ENCODE results near the gene ARSB. TPM values are rescaled to one million over a fixed set of nuclear protein-coding genes. Genes with fewer than 3 reads are reported as not detected.

Gene ARSB
- total RNA-seq, 1 experiment from 2014 or later, result 18.1 TPM

DNA sequence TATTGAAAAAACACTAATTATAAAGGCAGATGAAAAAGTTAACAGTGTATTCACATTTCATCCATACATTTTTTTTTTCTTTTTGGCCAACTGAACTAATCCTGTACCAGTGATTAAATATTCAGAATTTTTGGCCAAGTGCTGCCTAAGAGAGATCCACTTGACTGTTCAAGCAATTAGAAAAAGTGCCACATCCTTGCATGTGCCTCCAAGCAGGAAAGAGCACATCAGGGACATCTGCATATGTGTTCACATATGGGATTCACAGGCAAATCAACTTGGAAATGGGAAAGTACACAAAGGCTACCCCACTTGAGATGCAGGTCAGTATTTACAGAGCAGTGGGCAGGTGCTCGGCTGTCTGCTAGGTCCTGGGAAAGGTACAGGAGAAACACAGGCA lies 173.2 kb downstream of the ARSB start:
- intact Hi-C loops (cut with micrococcal nuclease; ENCODE audit: unreplicated experiment) (no loop called here), in situ Hi-C loops (cut with HindIII; ENCODE audit: low pct_unique_long_range_greater_than_20kb, low sequenced_read_pairs) (no loop called here)
- Histone ChIP-seq H3K27me3 (ENCODE audit: control insufficient read depth, insufficient read depth, low read length) (no peaks in the 10 kb centered on the region), H3K27ac (ENCODE audit: low read length) (no peak overlapping the region), H3K4me1 (ENCODE audit: control insufficient read depth, insufficient read depth, low read length) (no peaks in the 10 kb centered on the region), H3K36me3 (ENCODE audit: control insufficient read depth, insufficient read depth, low read length) (no peaks in the 10 kb centered on the region), H3K4me3 (ENCODE audit: low read depth in 2 of 2, low read length in 2 of 2) (no peak overlapping the region), H3K9me3 (ENCODE audit: control insufficient read depth, insufficient read depth, low read depth, low read length) (no peaks in the 10 kb centered on the region)
- TF ChIP-seq TCF7L2 (IDR thresholded peaks at IDR 0.05; ENCODE audit: low read depth, low read length), result no peak
- no peak for TF ChIP-seq SIN3A (IDR thresholded peaks at IDR 0.05; ENCODE audit: borderline replicate concordance, insufficient read depth, low read depth, low read length)
- TF ChIP-seq, protein P1, sequence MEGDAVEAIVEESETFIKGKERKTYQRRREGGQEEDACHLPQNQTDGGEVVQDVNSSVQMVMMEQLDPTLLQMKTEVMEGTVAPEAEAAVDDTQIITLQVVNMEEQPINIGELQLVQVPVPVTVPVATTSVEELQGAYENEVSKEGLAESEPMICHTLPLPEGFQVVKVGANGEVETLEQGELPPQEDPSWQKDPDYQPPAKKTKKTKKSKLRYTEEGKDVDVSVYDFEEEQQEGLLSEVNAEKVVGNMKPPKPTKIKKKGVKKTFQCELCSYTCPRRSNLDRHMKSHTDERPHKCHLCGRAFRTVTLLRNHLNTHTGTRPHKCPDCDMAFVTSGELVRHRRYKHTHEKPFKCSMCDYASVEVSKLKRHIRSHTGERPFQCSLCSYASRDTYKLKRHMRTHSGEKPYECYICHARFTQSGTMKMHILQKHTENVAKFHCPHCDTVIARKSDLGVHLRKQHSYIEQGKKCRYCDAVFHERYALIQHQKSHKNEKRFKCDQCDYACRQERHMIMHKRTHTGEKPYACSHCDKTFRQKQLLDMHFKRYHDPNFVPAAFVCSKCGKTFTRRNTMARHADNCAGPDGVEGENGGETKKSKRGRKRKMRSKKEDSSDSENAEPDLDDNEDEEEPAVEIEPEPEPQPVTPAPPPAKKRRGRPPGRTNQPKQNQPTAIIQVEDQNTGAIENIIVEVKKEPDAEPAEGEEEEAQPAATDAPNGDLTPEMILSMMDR (IDR thresholded peaks at IDR 0.05), result no peak
- no peak for TF ChIP-seq POLR2AphosphoS5 (IDR thresholded peaks at IDR 0.05; ENCODE audit: low read depth, low read length)
- TF ChIP-seq, protein P2, sequence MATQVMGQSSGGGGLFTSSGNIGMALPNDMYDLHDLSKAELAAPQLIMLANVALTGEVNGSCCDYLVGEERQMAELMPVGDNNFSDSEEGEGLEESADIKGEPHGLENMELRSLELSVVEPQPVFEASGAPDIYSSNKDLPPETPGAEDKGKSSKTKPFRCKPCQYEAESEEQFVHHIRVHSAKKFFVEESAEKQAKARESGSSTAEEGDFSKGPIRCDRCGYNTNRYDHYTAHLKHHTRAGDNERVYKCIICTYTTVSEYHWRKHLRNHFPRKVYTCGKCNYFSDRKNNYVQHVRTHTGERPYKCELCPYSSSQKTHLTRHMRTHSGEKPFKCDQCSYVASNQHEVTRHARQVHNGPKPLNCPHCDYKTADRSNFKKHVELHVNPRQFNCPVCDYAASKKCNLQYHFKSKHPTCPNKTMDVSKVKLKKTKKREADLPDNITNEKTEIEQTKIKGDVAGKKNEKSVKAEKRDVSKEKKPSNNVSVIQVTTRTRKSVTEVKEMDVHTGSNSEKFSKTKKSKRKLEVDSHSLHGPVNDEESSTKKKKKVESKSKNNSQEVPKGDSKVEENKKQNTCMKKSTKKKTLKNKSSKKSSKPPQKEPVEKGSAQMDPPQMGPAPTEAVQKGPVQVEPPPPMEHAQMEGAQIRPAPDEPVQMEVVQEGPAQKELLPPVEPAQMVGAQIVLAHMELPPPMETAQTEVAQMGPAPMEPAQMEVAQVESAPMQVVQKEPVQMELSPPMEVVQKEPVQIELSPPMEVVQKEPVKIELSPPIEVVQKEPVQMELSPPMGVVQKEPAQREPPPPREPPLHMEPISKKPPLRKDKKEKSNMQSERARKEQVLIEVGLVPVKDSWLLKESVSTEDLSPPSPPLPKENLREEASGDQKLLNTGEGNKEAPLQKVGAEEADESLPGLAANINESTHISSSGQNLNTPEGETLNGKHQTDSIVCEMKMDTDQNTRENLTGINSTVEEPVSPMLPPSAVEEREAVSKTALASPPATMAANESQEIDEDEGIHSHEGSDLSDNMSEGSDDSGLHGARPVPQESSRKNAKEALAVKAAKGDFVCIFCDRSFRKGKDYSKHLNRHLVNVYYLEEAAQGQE (IDR thresholded peaks at IDR 0.05; ENCODE audit: insufficient read depth in 1 of 2, low read depth in 2 of 2, low read length in 1 of 2), result no peak
- CTCF ChIA-PET, result no interaction called here
- POLR2A ChIA-PET, result no interaction called here
- DNase-seq (ENCODE audit: low read depth, low spot score), result no peak
- no TSS peak for BruUV-seq (replicated peaks)
- no peak for ATAC-seq

DNA sequence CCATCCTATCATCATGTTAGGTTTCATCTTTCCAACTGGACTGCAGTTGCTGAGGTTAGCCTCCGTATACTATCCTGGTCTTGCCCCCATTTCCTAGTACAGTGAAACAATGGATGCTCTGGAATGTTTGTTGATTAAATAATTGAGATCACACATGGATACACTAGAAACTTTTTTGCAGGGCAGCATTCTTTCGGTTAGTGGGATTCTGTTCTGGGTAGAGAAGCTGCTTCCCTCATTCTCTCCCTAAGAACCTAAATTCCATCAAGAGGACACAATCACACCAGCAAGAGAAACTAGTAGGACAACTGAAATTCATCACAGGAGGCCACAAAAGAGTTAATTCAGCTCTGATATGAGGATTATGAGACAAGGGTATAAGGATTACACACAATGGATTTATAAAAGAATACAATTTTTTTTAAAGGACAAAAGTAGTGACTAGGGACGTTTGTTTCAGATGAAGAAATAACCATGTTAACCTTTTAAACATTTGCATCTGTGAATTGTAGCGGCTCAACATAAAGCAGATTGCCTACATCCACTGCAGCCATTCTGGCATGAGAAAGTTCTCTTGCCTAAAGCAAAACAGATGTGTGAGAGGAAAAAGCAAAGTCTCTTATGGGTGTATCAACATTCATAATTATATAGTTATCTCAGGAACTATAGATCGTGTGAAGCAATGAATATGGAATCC lies 173.8 kb downstream of the ARSB start:
- ATAC-seq, result no peak
- in situ Hi-C loops (cut with HindIII; ENCODE audit: low pct_unique_long_range_greater_than_20kb, low sequenced_read_pairs), result no loop called here
- no TSS peak for BruUV-seq (replicated peaks)
- intact Hi-C loops (cut with micrococcal nuclease; ENCODE audit: unreplicated experiment), result no loop called here
- Histone ChIP-seq H3K27ac (ENCODE audit: low read length) (no peak overlapping the region), H3K36me3 (ENCODE audit: control insufficient read depth, insufficient read depth, low read length) (no peaks in the 10 kb centered on the region), H3K9me3 (ENCODE audit: control insufficient read depth, insufficient read depth, low read depth, low read length) (no peaks in the 10 kb centered on the region), H3K4me1 (ENCODE audit: control insufficient read depth, insufficient read depth, low read length) (no peaks in the 10 kb centered on the region), H3K27me3 (ENCODE audit: control insufficient read depth, insufficient read depth, low read length) (no peaks in the 10 kb centered on the region), H3K4me3 (ENCODE audit: low read depth in 2 of 2, low read length in 2 of 2) (no peak overlapping the region)
- TF ChIP-seq POLR2AphosphoS5 (IDR thresholded peaks at IDR 0.05; ENCODE audit: low read depth, low read length) (no peak), TCF7L2 (IDR thresholded peaks at IDR 0.05; ENCODE audit: low read depth, low read length) (no peak), SIN3A (IDR thresholded peaks at IDR 0.05; ENCODE audit: borderline replicate concordance, insufficient read depth, low read depth, low read length) (no peak)
- TF ChIP-seq, protein P2 (IDR thresholded peaks at IDR 0.05; ENCODE audit: insufficient read depth in 1 of 2, low read depth in 2 of 2, low read length in 1 of 2), result no peak
- TF ChIP-seq, protein P1 (IDR thresholded peaks at IDR 0.05), result no peak
- ChIA-PET POLR2A (no interaction called here), CTCF (no interaction called here)
- DNase-seq (ENCODE audit: low read depth, low spot score), result no peak
